ENCODE data around the gene SGK1. TPM values are rescaled to one million over a fixed set of nuclear protein-coding genes. Genes with fewer than 3 reads are reported as not detected.
"Not testable (repeated sequence)": the region's sequence is repeated elsewhere in the genome, so short reads cannot be mapped to it uniquely, and the experiment has no call there.

Gene SGK1
- total RNA-seq, 4 donors from 2014 or later, result 379 to 684 (median 450) TPM

DNA sequence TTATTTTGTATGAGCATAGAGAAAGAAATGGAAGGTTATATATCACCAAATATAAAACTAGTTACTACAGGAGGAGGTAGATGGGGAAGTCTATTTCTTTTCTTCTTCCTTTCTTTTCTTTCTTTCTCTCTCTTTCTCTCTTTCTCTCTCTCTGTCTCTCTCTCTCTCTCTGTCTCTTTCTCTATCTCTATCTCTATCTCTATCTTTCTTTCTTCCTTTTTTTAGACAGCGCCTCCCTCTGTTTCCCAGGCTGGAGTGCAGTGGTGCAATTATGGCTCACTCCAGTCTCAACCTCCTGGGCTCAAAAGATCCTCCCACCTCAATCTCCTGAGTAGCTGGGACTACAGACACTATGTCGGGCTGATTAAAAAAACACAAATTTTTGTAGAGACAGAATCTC lies 10.2 kb upstream of the SGK1 start:
- Histone ChIP-seq H3K4me1 (no peaks in the 10 kb centered on the region), H3K27me3 (no peaks in the 10 kb centered on the region), H3K36me3 (no peaks in the 10 kb centered on the region), H3K27ac (no peak overlapping the region), H3K9me3 (peaks cover 7% of the 10 kb centered on the region), H3K4me3 (no peak overlapping the region)
- TF ChIP-seq, protein P1, sequence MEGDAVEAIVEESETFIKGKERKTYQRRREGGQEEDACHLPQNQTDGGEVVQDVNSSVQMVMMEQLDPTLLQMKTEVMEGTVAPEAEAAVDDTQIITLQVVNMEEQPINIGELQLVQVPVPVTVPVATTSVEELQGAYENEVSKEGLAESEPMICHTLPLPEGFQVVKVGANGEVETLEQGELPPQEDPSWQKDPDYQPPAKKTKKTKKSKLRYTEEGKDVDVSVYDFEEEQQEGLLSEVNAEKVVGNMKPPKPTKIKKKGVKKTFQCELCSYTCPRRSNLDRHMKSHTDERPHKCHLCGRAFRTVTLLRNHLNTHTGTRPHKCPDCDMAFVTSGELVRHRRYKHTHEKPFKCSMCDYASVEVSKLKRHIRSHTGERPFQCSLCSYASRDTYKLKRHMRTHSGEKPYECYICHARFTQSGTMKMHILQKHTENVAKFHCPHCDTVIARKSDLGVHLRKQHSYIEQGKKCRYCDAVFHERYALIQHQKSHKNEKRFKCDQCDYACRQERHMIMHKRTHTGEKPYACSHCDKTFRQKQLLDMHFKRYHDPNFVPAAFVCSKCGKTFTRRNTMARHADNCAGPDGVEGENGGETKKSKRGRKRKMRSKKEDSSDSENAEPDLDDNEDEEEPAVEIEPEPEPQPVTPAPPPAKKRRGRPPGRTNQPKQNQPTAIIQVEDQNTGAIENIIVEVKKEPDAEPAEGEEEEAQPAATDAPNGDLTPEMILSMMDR (IDR thresholded peaks at IDR 0.05), result no peak
- TF ChIP-seq POLR2AphosphoS5 (IDR thresholded peaks at IDR 0.05), result no peak
- no peak for TF ChIP-seq EP300 (IDR thresholded peaks at IDR 0.05)
- WGBS, result 90% methylated on average over 2 of the region's 2 CpGs
- DNase-seq (ENCODE audit: low spot score in 2 of 2), result no peak

DNA sequence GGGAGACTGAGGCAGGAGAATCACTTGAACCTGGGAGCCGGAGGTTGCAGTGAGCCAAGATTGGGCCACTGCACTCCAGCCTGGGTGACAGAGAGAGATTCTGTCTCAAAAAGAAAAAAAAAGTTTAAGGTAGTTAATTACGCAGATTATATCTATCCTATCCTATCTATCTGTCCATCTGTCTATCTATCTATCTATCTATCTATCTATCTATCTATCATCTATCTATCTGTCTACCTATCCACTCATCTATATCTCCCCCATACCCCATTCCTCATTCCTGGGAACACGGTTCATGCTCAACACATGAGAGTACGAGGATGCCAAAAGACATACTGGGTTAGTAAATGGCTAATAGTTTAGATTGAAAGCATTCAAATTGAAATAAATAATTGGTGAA lies 8.3 kb upstream of the SGK1 start:
- H3K4me1 ChIP-seq; H3K36me3 ChIP-seq; H3K27me3 ChIP-seq; H3K9me3 ChIP-seq; H3K27ac ChIP-seq; H3K4me3 ChIP-seq; DNase-seq (ENCODE audit: low spot score in 2 of 2): not testable (repeated sequence)
- WGBS, result 98% methylated on average over 4 of the region's 4 CpGs

DNA sequence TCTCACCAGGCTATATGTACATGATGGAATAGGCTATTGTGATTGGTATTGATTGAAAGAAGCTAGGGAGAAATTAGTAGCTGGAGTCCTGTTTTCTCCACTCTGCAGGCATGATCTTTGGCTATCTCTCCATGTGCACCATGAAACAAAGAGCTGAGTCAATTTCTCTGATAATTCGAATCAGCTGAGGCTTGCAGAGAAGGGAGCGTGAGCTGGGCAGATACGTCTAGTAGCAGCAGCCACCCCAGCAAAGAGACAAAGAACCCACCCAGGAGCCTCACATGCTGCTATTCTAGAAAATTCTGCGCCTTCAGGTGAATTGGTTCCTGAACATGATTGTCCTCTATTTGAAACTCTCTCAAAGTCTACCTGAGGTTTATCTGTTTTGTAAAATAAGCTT lies 6.9 kb upstream of the SGK1 start:
- no peaks in the 10 kb centered on the region for H3K27me3 ChIP-seq
- no peak overlapping the region for H3K4me3 ChIP-seq
- DNase-seq (ENCODE audit: low spot score in 2 of 2), result no peak
- H3K9me3 ChIP-seq, result peaks cover 7% of the 10 kb centered on the region
- H3K4me1 ChIP-seq, result no peaks in the 10 kb centered on the region
- WGBS, result 85% methylated on average over 4 of the region's 4 CpGs
- no peaks in the 10 kb centered on the region for H3K36me3 ChIP-seq
- H3K27ac ChIP-seq, result no peak overlapping the region
- TF ChIP-seq, protein P1 (IDR thresholded peaks at IDR 0.05), result no peak
- TF ChIP-seq POLR2AphosphoS5 (IDR thresholded peaks at IDR 0.05) (no peak), EP300 (IDR thresholded peaks at IDR 0.05) (no peak), POLR2A (IDR thresholded peaks at IDR 0.05) (no peak)

DNA sequence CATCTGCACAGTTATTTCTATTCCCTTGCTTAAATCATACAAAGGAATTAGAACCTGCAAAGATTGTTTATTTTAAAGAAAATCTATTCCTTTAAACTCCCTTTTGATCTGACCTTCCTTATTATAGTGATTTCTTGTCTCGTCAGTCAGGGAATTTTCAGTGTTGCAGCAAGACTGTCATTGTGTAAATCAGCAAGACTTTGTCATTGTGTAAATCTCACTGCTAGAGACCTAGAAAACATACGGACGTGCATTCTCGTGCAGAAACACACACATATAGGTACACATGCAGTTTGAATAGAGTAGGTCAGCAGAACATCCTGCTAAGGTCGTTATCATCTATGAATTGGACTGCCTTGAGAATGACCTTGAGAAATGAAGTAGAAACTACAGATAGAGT lies 6.2 kb upstream of the SGK1 start:
- TF ChIP-seq, protein P1 (IDR thresholded peaks at IDR 0.05), result no peak
- TF ChIP-seq POLR2AphosphoS5 (IDR thresholded peaks at IDR 0.05) (no peak), EP300 (IDR thresholded peaks at IDR 0.05) (no peak), POLR2A (IDR thresholded peaks at IDR 0.05) (no peak)
- no peaks in the 10 kb centered on the region for H3K27me3 ChIP-seq
- H3K36me3 ChIP-seq, result no peaks in the 10 kb centered on the region
- H3K9me3 ChIP-seq, result peaks cover 7% of the 10 kb centered on the region
- no peak for DNase-seq (ENCODE audit: low spot score in 2 of 2)
- H3K27ac ChIP-seq, result no peak overlapping the region
- WGBS, result 73% methylated on average over 5 of the region's 5 CpGs
- H3K4me1 ChIP-seq, result no peaks in the 10 kb centered on the region
- no peak overlapping the region for H3K4me3 ChIP-seq

DNA sequence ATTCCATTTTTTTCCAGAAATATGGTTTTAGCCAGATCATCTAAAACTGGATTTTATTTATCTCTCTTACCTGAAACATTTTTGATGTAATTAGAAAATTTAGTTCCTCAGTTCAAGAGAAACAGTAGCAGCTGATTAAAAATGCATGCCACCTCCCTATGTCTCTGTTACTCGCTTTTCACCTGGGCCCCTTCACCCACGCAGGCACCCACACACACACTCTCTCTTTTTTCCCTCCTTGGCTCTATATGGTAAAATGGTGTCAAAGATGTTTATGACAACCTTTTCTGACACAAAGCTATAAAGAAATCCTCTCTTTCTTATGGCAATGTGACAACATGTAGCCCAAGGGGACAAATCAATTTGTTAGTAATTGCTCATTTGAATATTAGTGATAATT lies 5.8 kb upstream of the SGK1 start:
- 88% methylated on average over 2 of the region's 2 CpGs for WGBS
- no peaks in the 10 kb centered on the region for H3K36me3 ChIP-seq
- no peaks in the 10 kb centered on the region for H3K27me3 ChIP-seq
- peaks cover 7% of the 10 kb centered on the region for H3K9me3 ChIP-seq
- no peak overlapping the region for H3K27ac ChIP-seq
- TF ChIP-seq EP300 (IDR thresholded peaks at IDR 0.05) (no peak), POLR2AphosphoS5 (IDR thresholded peaks at IDR 0.05) (no peak), POLR2A (IDR thresholded peaks at IDR 0.05) (no peak)
- TF ChIP-seq, protein P1 (IDR thresholded peaks at IDR 0.05), result no peak
- no peak overlapping the region for H3K4me3 ChIP-seq
- H3K4me1 ChIP-seq, result no peaks in the 10 kb centered on the region
- no peak for DNase-seq (ENCODE audit: low spot score in 2 of 2)

DNA sequence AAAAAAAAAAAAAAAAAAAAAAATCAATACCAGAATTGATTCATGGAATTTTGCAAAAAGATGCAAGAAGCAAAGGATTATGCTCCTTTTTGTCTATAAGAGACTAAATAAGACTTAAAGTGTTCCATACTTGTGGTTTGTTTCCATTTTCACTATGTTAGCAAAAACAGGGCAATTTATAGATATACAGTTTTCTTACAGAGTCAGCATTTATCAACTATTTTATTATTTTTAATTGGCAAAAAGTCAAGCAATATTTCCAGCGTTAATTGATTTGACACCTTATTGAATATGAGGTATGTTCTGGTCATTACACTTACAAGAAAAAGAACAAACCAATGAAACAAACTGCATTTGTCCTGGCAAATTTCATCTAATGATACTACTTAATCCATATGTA lies 5.4 kb upstream of the SGK1 start:
- Histone ChIP-seq H3K27me3 (no peaks in the 10 kb centered on the region), H3K9me3 (peaks cover 7% of the 10 kb centered on the region), H3K4me3 (no peak overlapping the region), H3K36me3 (no peaks in the 10 kb centered on the region), H3K4me1 (no peaks in the 10 kb centered on the region), H3K27ac (no peak overlapping the region)
- DNase-seq (ENCODE audit: low spot score in 2 of 2), result no peak
- WGBS, result 96% methylated on average over 1 of the region's 1 CpG
- no peak for TF ChIP-seq POLR2A (IDR thresholded peaks at IDR 0.05)
- TF ChIP-seq, protein P1 (IDR thresholded peaks at IDR 0.05), result no peak
- TF ChIP-seq POLR2AphosphoS5 (IDR thresholded peaks at IDR 0.05), result no peak
- no peak for TF ChIP-seq EP300 (IDR thresholded peaks at IDR 0.05)

Measured in suprapubic skin (tissue), 4 donors.